Thyroid gland (tissue), 4 donors: Measurements from ENCODE around the gene SIM2.

Source experiments
- POLR2A ChIP-seq, 2 donors: fragments of 450-650 bp; IDR thresholded peaks; one replicate each; pipeline ENCODE4 v1.6.1; 2017; ENCODE audit warnings: antibody characterized with exemption in 2 of 2, mild to moderate bottlenecking in 2 of 2, moderate library complexity in 1 of 2
- TF ChIP-seq, protein P1 (sequence below), 6 experiments: fragments of 200-600 bp in 3 of 6; fragments of 450-650 bp in 3 of 6; sonication (generic) in 3 of 6; IDR thresholded peaks; one replicate each; pipeline ENCODE4 v1.5.1; 2016 to 2019; ENCODE audit warnings: antibody characterized with exemption in 6 of 6, mild to moderate bottlenecking in 2 of 6, inconsistent platforms in 1 of 6, moderate library complexity in 1 of 6

DNA sequence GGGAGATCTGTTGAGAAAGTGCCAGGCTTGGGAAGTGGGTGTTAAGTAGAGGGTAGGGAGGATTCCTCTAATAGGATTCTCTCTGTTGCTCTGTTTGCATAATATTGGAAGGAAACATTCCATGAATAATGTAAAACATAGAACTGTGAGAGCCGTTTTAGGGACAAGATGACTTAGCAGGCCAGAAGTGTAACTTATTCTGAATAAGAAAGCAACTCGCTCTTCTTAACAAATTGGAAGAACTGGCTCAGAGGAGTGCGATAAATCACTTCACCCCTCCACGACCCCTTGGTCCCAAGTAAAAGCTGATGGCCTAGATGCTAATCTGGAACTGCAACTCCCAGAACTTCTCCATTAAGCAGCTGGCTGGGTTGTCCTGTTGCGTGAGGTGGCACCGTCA lies 19.1 kb downstream of the SIM2 start:
- TF ChIP-seq, protein P1, sequence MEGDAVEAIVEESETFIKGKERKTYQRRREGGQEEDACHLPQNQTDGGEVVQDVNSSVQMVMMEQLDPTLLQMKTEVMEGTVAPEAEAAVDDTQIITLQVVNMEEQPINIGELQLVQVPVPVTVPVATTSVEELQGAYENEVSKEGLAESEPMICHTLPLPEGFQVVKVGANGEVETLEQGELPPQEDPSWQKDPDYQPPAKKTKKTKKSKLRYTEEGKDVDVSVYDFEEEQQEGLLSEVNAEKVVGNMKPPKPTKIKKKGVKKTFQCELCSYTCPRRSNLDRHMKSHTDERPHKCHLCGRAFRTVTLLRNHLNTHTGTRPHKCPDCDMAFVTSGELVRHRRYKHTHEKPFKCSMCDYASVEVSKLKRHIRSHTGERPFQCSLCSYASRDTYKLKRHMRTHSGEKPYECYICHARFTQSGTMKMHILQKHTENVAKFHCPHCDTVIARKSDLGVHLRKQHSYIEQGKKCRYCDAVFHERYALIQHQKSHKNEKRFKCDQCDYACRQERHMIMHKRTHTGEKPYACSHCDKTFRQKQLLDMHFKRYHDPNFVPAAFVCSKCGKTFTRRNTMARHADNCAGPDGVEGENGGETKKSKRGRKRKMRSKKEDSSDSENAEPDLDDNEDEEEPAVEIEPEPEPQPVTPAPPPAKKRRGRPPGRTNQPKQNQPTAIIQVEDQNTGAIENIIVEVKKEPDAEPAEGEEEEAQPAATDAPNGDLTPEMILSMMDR (IDR thresholded peaks at IDR 0.05) = no peak
- no peak for TF ChIP-seq POLR2A (IDR thresholded peaks at IDR 0.05)
